ENCODE measurements around the gene ATF7IP2.
"Not testable (repeated sequence)": the region's sequence is repeated elsewhere in the genome, so short reads cannot be mapped to it uniquely, and the experiment has no call there.

Gene ATF7IP2

GRCh38 chr16:10452208-10453158 lies 66.6 kb downstream of the ATF7IP2 start:
- not testable (repeated sequence) for DNase-seq (ENCODE audit: low read depth in 3 of 3)

GRCh38 chr16:10453159-10453510 lies 67.3 kb downstream of the ATF7IP2 start:
- no peak for DNase-seq (ENCODE audit: low read depth in 3 of 3)

GRCh38 chr16:10465821-10466220 lies 80.0 kb downstream of the ATF7IP2 start:
- no peak for DNase-seq (ENCODE audit: low read depth in 3 of 3)

- DNase-seq (ENCODE audit: low read depth in 3 of 3): no peak
Measured at GRCh38 chr16:10466313-10466712, 80.5 kb downstream of the ATF7IP2 start.

- DNase-seq (ENCODE audit: low read depth in 3 of 3): no peak
Measured at GRCh38 chr16:10466861-10467260, 81.0 kb downstream of the ATF7IP2 start.

- DNase-seq (ENCODE audit: low read depth in 3 of 3): not testable (repeated sequence)
Measured at GRCh38 chr16:10476636-10477035, 90.8 kb downstream of the ATF7IP2 start.

- no peak for DNase-seq (ENCODE audit: low read depth in 3 of 3)
Measured at GRCh38 chr16:10480151-10480550, 94.3 kb downstream of the ATF7IP2 start.

- no peak for DNase-seq (ENCODE audit: low read depth in 3 of 3)
Measured at GRCh38 chr16:10485159-10485558, 99.3 kb downstream of the ATF7IP2 start.

- no peak for DNase-seq (ENCODE audit: low read depth in 3 of 3)
Measured at GRCh38 chr16:10485698-10486382, 100.0 kb downstream of the ATF7IP2 start.

GRCh38 chr16:10490141-10490540 lies 104.3 kb downstream of the ATF7IP2 start:
- DNase-seq (ENCODE audit: low read depth in 3 of 3): no peak

GRCh38 chr16:10493276-10493675 lies 107.4 kb downstream of the ATF7IP2 start:
- DNase-seq (ENCODE audit: low read depth in 3 of 3): no peak

GRCh38 chr16:10494343-10495030 lies 108.6 kb downstream of the ATF7IP2 start:
- no peak for DNase-seq (ENCODE audit: low read depth in 3 of 3)

- no peak for DNase-seq (ENCODE audit: low read depth in 3 of 3)
Measured at GRCh38 chr16:10495031-10495345, 109.1 kb downstream of the ATF7IP2 start.

- DNase-seq (ENCODE audit: low read depth in 3 of 3): no peak
Measured at GRCh38 chr16:10497132-10498101, 111.6 kb downstream of the ATF7IP2 start.

GRCh38 chr16:10500582-10500981 lies 114.7 kb downstream of the ATF7IP2 start:
- no peak for DNase-seq (ENCODE audit: low read depth in 3 of 3)

GRCh38 chr16:10501016-10501607 lies 115.3 kb downstream of the ATF7IP2 start:
- no peak for DNase-seq (ENCODE audit: low read depth in 3 of 3)

GRCh38 chr16:10502776-10503175 lies 116.9 kb downstream of the ATF7IP2 start:
- no peak for DNase-seq (ENCODE audit: low read depth in 3 of 3)

- no peak for DNase-seq (ENCODE audit: low read depth in 3 of 3)
Measured at GRCh38 chr16:10504404-10504885, 118.6 kb downstream of the ATF7IP2 start.

- DNase-seq (ENCODE audit: low read depth in 3 of 3): not testable (repeated sequence)
Measured at GRCh38 chr16:10505286-10505685, 119.4 kb downstream of the ATF7IP2 start.

GRCh38 chr16:10509534-10510025 lies 123.7 kb downstream of the ATF7IP2 start:
- peak in 2 of 3 donors; percentile 54 to 57 for DNase-seq (ENCODE audit: low read depth in 3 of 3)

GRCh38 chr16:10510279-10510678 lies 124.4 kb downstream of the ATF7IP2 start:
- no peak for DNase-seq (ENCODE audit: low read depth in 3 of 3)

Data from stimulated activated CD4-positive, alpha-beta T cell treated with anti-CD3 and anti-CD28 coated beads, TNF-alpha, amount 100 ng/mL, for 48 hours (primary cell).